DOHH2 (cell line): ENCODE data around the gene DNAH2.

Experiments
- CTCF ChIP-seq: fragments of 200-600 bp; sonication (generic); IDR thresholded peaks from one replicate; pipeline ENCODE4 v1.5.1; 2014; ENCODE audit warnings: antibody characterized with exemption, mild to moderate bottlenecking, low read depth, low read length; ENCODE audit not compliant: poor library complexity, severe bottlenecking
- EZH2phosphoT487 ChIP-seq: fragments of 200-600 bp; sonication (generic); IDR thresholded peaks from 2 replicates; pipeline ENCODE4 v1.6.1; 2017; ENCODE audit warnings: borderline replicate concordance, mild to moderate bottlenecking, antibody characterized with exemption, low read length, moderate library complexity, mixed read lengths

DNA sequence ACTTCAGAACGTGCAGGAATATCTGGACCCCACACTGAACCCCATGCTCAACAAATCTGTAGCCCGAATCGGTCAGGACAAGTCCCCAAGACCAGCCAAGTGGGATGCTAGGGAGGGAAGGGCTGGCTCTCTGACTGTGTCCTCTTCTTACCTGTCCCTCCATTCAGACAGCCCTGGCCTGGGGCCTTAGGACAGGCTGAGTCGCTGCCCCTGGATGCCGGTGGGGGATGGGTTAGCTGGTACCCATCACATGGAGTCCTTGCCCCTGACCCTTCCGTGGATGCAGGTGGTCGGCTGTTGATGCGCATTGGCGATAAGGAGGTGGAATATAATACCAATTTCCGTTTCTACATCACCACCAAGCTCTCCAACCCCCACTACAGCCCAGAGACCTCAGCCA, 100.5 kb downstream of the DNAH2 start:
- TF ChIP-seq CTCF (no peak), EZH2phosphoT487 (no peak)
